A549 (cell line): ENCODE measurements around the gene ABCC1. TPM values are rescaled to one million over a fixed set of nuclear protein-coding genes. Genes with fewer than 3 reads are reported as not detected.

Source experiments
- ATAC-seq, 2 experiments: fragments of 200-7000 bp in 1 of 2; fragments of >200 bp in 1 of 2; cut with Nextera tagmentation in 1 of 2; cut with Tn5 transposase in 1 of 2; 3 replicates each; pipeline versions ENCODE4 v1.8.0 to v1.9.1; 2018 to 2020; ENCODE audit warnings: mild to moderate bottlenecking in 1 of 2, moderate library complexity in 1 of 2
- CTCF ChIA-PET: fragments of 300-600 bp; sonication (Branson Sonifier 250); formaldehyde crosslinking; extraction: SDS; loops from one replicate; lab custom pipeline; 2021; ENCODE audit warnings: antibody characterized with exemption, inconsistent platforms; lab: Yijun Ruan, JAX
- POLR2A ChIA-PET: fragments of 350-600 bp; formaldehyde crosslinking; extraction: SDS; loops from one replicate; lab custom pipeline; 2021; ENCODE audit warnings: antibody characterized with exemption, inconsistent platforms; lab: Yijun Ruan, JAX
- DNase-seq, 2 experiments: peaks; one replicate each; pipeline versions ENCODE4 v3.0.0 to v3.0.0-alpha.2; 2011 to 2016; ENCODE audit warnings: low read depth in 1 of 2, low spot score in 1 of 2
- FAIRE-seq: peaks from 2 replicates; lab custom pipeline; 2011; peaks lifted over from hg19 to GRCh38; lab: Jason Lieb, UNC
- H3K27ac ChIP-seq, 2 experiments: fragments of >200 bp; sonication (Bioruptor Twin); formaldehyde crosslinking; 3 replicates each; pipeline ENCODE4 v1.5.1; 2016 to 2017
- H3K4me1 ChIP-seq: fragments of >200 bp; sonication (Bioruptor Twin); formaldehyde crosslinking; 3 replicates; pipeline ENCODE4 v1.6.1; 2016
- H3K4me2 ChIP-seq: fragments of >200 bp; sonication (Bioruptor Twin); formaldehyde crosslinking; 3 replicates; pipeline ENCODE4 v1.6.1; 2016
- H3K4me3 ChIP-seq: fragments of >200 bp; sonication (Bioruptor Twin); formaldehyde crosslinking; 3 replicates; pipeline ENCODE4 v1.5.1; 2016
- H3K9me3 ChIP-seq: fragments of >200 bp; sonication (Bioruptor Twin); formaldehyde crosslinking; 3 replicates; pipeline ENCODE4 v1.6.1; 2016
- CBX2 ChIP-seq: fragments of 200-600 bp; sonication (generic); IDR thresholded peaks from 2 replicates; pipeline ENCODE4 v1.6.1; 2016; ENCODE audit warnings: low read depth, mild to moderate bottlenecking, borderline replicate concordance
- CBX8 ChIP-seq: fragments of 200-600 bp; sonication (generic); IDR thresholded peaks from 2 replicates; pipeline ENCODE4 v1.6.1; 2016
- EP300 ChIP-seq, 2 experiments: fragments of >200 bp; sonication (Bioruptor Twin); formaldehyde crosslinking; IDR thresholded peaks; 2 replicates in 1 of 2; 3 replicates in 1 of 2; pipeline ENCODE4 v1.6.1; 2016 to 2017
- FOSB ChIP-seq: fragments of 250-450 bp; sonication (Bioruptor Pico); IDR thresholded peaks from 2 replicates; pipeline ENCODE4 v1.5.0; 2020; ENCODE audit warnings: mild to moderate bottlenecking, moderate library complexity
- GATA3 ChIP-seq: IDR thresholded peaks from 2 replicates; pipeline ENCODE4 v1.6.1; 2012; ENCODE audit warnings: borderline replicate concordance
- HDAC2 ChIP-seq: fragments of 200-600 bp; sonication (generic); IDR thresholded peaks from 2 replicates; pipeline ENCODE4 v1.6.1; 2016
- HOXB13 ChIP-seq: fragments of 250-450 bp; sonication (Bioruptor Pico); IDR thresholded peaks from 2 replicates; pipeline ENCODE4 v1.5.0; 2020; ENCODE audit warnings: low read depth, mild to moderate bottlenecking, moderate library complexity
- JUN ChIP-seq, 2 experiments: fragments of >200 bp; sonication (Bioruptor Twin); formaldehyde crosslinking; IDR thresholded peaks; 2 replicates in 1 of 2; 3 replicates in 1 of 2; pipeline ENCODE4 v1.6.1; 2016 to 2017
- MYC ChIP-seq: IDR thresholded peaks from 2 replicates; pipeline ENCODE4 v1.6.1; 2012; ENCODE audit warnings: mild to moderate bottlenecking, inconsistent platforms, low read length, improper control_type of control experiment, borderline replicate concordance
- PBX3 ChIP-seq: IDR thresholded peaks from 2 replicates; pipeline ENCODE4 v1.6.1; 2012
- RARB ChIP-seq: fragments of 250-450 bp; sonication (Bioruptor Pico); IDR thresholded peaks from 2 replicates; pipeline ENCODE4 v1.8.0; 2021; ENCODE audit warnings: mild to moderate bottlenecking, moderate library complexity
- RFX5 ChIP-seq: fragments of 450-650 bp; IDR thresholded peaks from 2 replicates; pipeline ENCODE4 v1.7.1; 2014; ENCODE audit warnings: antibody characterized with exemption, mild to moderate bottlenecking, moderate library complexity
- SREBF2 ChIP-seq: fragments of 450-650 bp; IDR thresholded peaks from 2 replicates; pipeline ENCODE4 v1.6.1; 2014; ENCODE audit warnings: mild to moderate bottlenecking, moderate library complexity
- USF2 ChIP-seq: fragments of 450-650 bp; IDR thresholded peaks from 2 replicates; pipeline ENCODE4 v1.6.1; 2014; ENCODE audit warnings: antibody characterized with exemption
- ZC3H11A ChIP-seq: fragments of 450-650 bp; IDR thresholded peaks from 2 replicates; pipeline ENCODE4 v1.6.1; 2014; ENCODE audit warnings: antibody characterized with exemption, mild to moderate bottlenecking
- WGBS: methylation state at CpG from one replicate; pipeline ENCODE4 v1.1.6; 2017; ENCODE audit errors: missing lambda C conversion rate; 5-methylcytosine and 5-hydroxymethylcytosine counted together
- polyA plus RNA-seq, 4 experiments: library from polyadenylated mRNA; depleted of rRNA in 3 of 4; stranded (reverse); fragments of >200 nt; fragmentation: RNase III in 1 of 4; extraction: RNeasy Plus Mini Kit Qiagen cat#74134 plus additional on column Dnase treatment in 1 of 4; gene quantifications; 2 replicates in 3 of 4; 3 replicates in 1 of 4; pipeline ENCODE4 v1.2.3, GENCODE V29; 2011 to 2017
- TF ChIP-seq, protein P1 (sequence below): IDR thresholded peaks from 2 replicates; pipeline ENCODE4 v1.6.1; 2012
- TF ChIP-seq, protein P2 (sequence below): fragments of >200 bp; sonication (Bioruptor Twin); formaldehyde crosslinking; IDR thresholded peaks from 3 replicates; pipeline ENCODE4 v1.6.1; 2016
- TF ChIP-seq, protein P3 (sequence below): fragments of 200-600 bp; sonication (generic); IDR thresholded peaks from 2 replicates; pipeline ENCODE4 v1.6.1; 2016; ENCODE audit warnings: antibody characterized with exemption, mild to moderate bottlenecking, moderate library complexity
- TF ChIP-seq, protein P4 (sequence below): fragments of 150-350 bp; IDR thresholded peaks from 2 replicates; pipeline ENCODE4 v1.6.1; 2014; ENCODE audit warnings: low read depth, mild to moderate bottlenecking, low read length

The ABCC1 gene
- polyA plus RNA-seq, 2 of the 4 experiments (the other 2 are of a cell fraction), result 56.5 to 93.8 TPM

- TF ChIP-seq, protein P1, sequence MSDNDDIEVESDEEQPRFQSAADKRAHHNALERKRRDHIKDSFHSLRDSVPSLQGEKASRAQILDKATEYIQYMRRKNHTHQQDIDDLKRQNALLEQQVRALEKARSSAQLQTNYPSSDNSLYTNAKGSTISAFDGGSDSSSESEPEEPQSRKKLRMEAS, result peak; percentile 70
- TF ChIP-seq PBX3, result no peak
- TF ChIP-seq ZC3H11A, result no peak
- TF ChIP-seq MYC, result peak; percentile 53; the same call in 1 of the 2 replicates
- H3K9me3 ChIP-seq, result no peaks in the 10 kb centered on the region
- WGBS, result 1% methylated on average over 18 of the region's 18 CpGs
- peak overlapping the region; percentile 97 for H3K4me3 ChIP-seq
- no peak for FAIRE-seq
- no peak for DNase-seq
- ATAC-seq, result peak in 1 of 2 experiments; percentile 12; a peak in 3 of 6 replicates
- H3K4me1 ChIP-seq, result peaks cover 72% of the 10 kb centered on the region
- ChIA-PET POLR2A (interaction anchor here (0.5 to 1.2 kb wide), 4 partner anchors 17 to 72 kb away, joined by 3 to 9 read pairs (median 4); partner anchors contain the start of gene CEP20), CTCF (interaction anchor here (0.9 to 5.1 kb wide), 7 partner anchors 15 to 83 kb away, joined by 3 to 28 read pairs (median 3); partner anchors contain the start of gene CEP20)
- H3K27ac ChIP-seq, result peak overlapping the region; percentile 100
- peak overlapping the region; percentile 94 for H3K4me2 ChIP-seq
Measured at GRCh38 chr16:15950161-15950854, 892 bp downstream of the ABCC1 start.

- ChIA-PET CTCF (interaction anchor here (0.7 to 5.1 kb wide), 7 partner anchors 16 to 145 kb away, joined by 3 to 28 read pairs (median 3); partner anchors contain the start of gene CEP20), POLR2A (interaction anchor here (1.0 to 1.2 kb wide), 3 partner anchors 16 to 72 kb away, joined by 3 to 9 read pairs (median 6); partner anchors contain the start of gene CEP20)
- DNase-seq (no peak), ATAC-seq (no peak), FAIRE-seq (no peak)
- H3K9me3 ChIP-seq, result no peaks in the 10 kb centered on the region
- H3K27ac ChIP-seq, result peak overlapping the region; percentile 100
- peaks cover 72% of the 10 kb centered on the region for H3K4me1 ChIP-seq
- H3K4me2 ChIP-seq, result peak overlapping the region; percentile 94
- peak overlapping the region; percentile 97 for H3K4me3 ChIP-seq
- TF ChIP-seq CBX8 (no peak), GATA3 (no peak), RFX5 (no peak), FOSB (CRISPR knock-in tag) (no peak), SREBF2 (no peak), HDAC2 (no peak), RARB (no peak), HOXB13 (CRISPR knock-in tag) (no peak), JUN (IDR thresholded peaks at IDR 0.05) (no peak), PBX3 (no peak), EP300 (IDR thresholded peaks at IDR 0.05) (no peak), CBX2 (no peak), USF2 (no peak)
- TF ChIP-seq, protein P2, sequence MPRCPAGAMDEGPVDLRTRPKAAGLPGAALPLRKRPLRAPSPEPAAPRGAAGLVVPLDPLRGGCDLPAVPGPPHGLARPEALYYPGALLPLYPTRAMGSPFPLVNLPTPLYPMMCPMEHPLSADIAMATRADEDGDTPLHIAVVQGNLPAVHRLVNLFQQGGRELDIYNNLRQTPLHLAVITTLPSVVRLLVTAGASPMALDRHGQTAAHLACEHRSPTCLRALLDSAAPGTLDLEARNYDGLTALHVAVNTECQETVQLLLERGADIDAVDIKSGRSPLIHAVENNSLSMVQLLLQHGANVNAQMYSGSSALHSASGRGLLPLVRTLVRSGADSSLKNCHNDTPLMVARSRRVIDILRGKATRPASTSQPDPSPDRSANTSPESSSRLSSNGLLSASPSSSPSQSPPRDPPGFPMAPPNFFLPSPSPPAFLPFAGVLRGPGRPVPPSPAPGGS, result no peak
- TF ChIP-seq, protein P3, sequence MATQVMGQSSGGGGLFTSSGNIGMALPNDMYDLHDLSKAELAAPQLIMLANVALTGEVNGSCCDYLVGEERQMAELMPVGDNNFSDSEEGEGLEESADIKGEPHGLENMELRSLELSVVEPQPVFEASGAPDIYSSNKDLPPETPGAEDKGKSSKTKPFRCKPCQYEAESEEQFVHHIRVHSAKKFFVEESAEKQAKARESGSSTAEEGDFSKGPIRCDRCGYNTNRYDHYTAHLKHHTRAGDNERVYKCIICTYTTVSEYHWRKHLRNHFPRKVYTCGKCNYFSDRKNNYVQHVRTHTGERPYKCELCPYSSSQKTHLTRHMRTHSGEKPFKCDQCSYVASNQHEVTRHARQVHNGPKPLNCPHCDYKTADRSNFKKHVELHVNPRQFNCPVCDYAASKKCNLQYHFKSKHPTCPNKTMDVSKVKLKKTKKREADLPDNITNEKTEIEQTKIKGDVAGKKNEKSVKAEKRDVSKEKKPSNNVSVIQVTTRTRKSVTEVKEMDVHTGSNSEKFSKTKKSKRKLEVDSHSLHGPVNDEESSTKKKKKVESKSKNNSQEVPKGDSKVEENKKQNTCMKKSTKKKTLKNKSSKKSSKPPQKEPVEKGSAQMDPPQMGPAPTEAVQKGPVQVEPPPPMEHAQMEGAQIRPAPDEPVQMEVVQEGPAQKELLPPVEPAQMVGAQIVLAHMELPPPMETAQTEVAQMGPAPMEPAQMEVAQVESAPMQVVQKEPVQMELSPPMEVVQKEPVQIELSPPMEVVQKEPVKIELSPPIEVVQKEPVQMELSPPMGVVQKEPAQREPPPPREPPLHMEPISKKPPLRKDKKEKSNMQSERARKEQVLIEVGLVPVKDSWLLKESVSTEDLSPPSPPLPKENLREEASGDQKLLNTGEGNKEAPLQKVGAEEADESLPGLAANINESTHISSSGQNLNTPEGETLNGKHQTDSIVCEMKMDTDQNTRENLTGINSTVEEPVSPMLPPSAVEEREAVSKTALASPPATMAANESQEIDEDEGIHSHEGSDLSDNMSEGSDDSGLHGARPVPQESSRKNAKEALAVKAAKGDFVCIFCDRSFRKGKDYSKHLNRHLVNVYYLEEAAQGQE, result no peak
- TF ChIP-seq, protein P4, sequence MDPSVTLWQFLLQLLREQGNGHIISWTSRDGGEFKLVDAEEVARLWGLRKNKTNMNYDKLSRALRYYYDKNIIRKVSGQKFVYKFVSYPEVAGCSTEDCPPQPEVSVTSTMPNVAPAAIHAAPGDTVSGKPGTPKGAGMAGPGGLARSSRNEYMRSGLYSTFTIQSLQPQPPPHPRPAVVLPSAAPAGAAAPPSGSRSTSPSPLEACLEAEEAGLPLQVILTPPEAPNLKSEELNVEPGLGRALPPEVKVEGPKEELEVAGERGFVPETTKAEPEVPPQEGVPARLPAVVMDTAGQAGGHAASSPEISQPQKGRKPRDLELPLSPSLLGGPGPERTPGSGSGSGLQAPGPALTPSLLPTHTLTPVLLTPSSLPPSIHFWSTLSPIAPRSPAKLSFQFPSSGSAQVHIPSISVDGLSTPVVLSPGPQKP, result no peak
Measured at GRCh38 chr16:15950869-15951268, 1.5 kb downstream of the ABCC1 start.
